PFSK-1 (cell line): ENCODE measurements around the gene ZCCHC24.

Experiments used
- POLR2AphosphoS5 ChIP-seq: IDR thresholded peaks from 2 replicates; pipeline ENCODE4 v1.6.1; 2012; ENCODE audit warnings: low read depth, mild to moderate bottlenecking, control low read depth, low read length, moderate library complexity
- REST ChIP-seq, 2 experiments: IDR thresholded peaks; 2 replicates each; pipeline versions ENCODE4 v1.6.1 to v1.8.0; 2011 to 2012; ENCODE audit warnings: low read depth in 2 of 2, low read length in 2 of 2, control low read depth in 1 of 2, inconsistent platforms in 1 of 2, mild to moderate bottlenecking in 1 of 2, moderate library complexity in 1 of 2; ENCODE audit not compliant: insufficient read depth in 1 of 2
- SIN3A ChIP-seq: IDR thresholded peaks from 2 replicates; pipeline ENCODE4 v1.6.1; 2012; ENCODE audit warnings: mild to moderate bottlenecking, low read length, moderate library complexity, borderline replicate concordance; ENCODE audit not compliant: insufficient read depth
- TAF1 ChIP-seq: IDR thresholded peaks from 2 replicates; pipeline ENCODE4 v1.6.1; 2012; ENCODE audit warnings: low read length, control low read depth, borderline replicate concordance; ENCODE audit not compliant: insufficient read depth

GRCh38 chr10:79344502-79345195, 100.8 kb downstream of the ZCCHC24 start:
- TF ChIP-seq POLR2AphosphoS5 (no peak), TAF1 (no peak), REST (IDR thresholded peaks at IDR 0.05; ENCODE audit: insufficient read depth in 1 of 2, low read depth in 2 of 2, low read length in 2 of 2) (no peak), SIN3A (no peak)
